Astrocyte (in vitro differentiated cells and primary cell): ENCODE results near the gene EIF3J. TPM values are rescaled to one million over a fixed set of nuclear protein-coding genes. Genes with fewer than 3 reads are reported as not detected.
"Not testable (repeated sequence)": the region's sequence is repeated elsewhere in the genome, so short reads cannot be mapped to it uniquely, and the experiment has no call there.

Experiments
- DNase-seq: peaks from one replicate; pipeline ENCODE4 v3.0.0-alpha.2; 2010; ENCODE audit warnings: low read depth
- FAIRE-seq: peaks from 2 replicates; lab custom pipeline; 2011; peaks lifted over from hg19 to GRCh38; lab: Jason Lieb, UNC
- H2AFZ ChIP-seq: 2 replicates; pipeline ENCODE4 v1.6.0; 2012; ENCODE audit warnings: low read depth, low read length, inconsistent platforms
- H3K27ac ChIP-seq: 2 replicates; pipeline ENCODE4 v1.5.1; 2011; ENCODE audit warnings: low read depth, low read length, inconsistent platforms
- H3K27me3 ChIP-seq: 2 replicates; pipeline ENCODE4 v1.6.0; 2011; ENCODE audit warnings: low read length, inconsistent platforms; ENCODE audit not compliant: insufficient read depth
- H3K36me3 ChIP-seq: 2 replicates; pipeline ENCODE4 v1.5.1; 2011; ENCODE audit warnings: low read length, inconsistent platforms; ENCODE audit not compliant: insufficient read depth
- H3K4me1 ChIP-seq: 2 replicates; pipeline ENCODE4 v1.5.1; 2011; ENCODE audit warnings: low read length, inconsistent platforms; ENCODE audit not compliant: insufficient read depth
- H3K4me2 ChIP-seq: 2 replicates; pipeline ENCODE4 v1.6.0; 2012; ENCODE audit warnings: low read length, inconsistent platforms
- H3K4me3 ChIP-seq: 2 replicates; pipeline ENCODE4 v1.5.1; 2011; ENCODE audit warnings: low read depth, mild to moderate bottlenecking, low read length, inconsistent platforms; ENCODE audit not compliant: insufficient read depth
- H3K79me2 ChIP-seq: 2 replicates; pipeline ENCODE4 v1.6.0; 2012; ENCODE audit warnings: mild to moderate bottlenecking, low read length, inconsistent platforms; ENCODE audit not compliant: insufficient read depth
- H3K9ac ChIP-seq: 2 replicates; pipeline ENCODE4 v1.6.0; 2012; ENCODE audit warnings: mild to moderate bottlenecking, low read length, inconsistent platforms
- H3K9me3 ChIP-seq: 2 replicates; pipeline ENCODE4 v1.5.1; 2012; ENCODE audit warnings: low read depth, mild to moderate bottlenecking, low read length, inconsistent platforms; ENCODE audit not compliant: insufficient read depth
- H4K20me1 ChIP-seq: 2 replicates; pipeline ENCODE4 v1.6.0; 2012; ENCODE audit warnings: low read length, inconsistent platforms; ENCODE audit not compliant: insufficient read depth
- H3K27ac Mint-ChIP-seq: one replicate; pipeline ENCODE4 v1.8.0; 2021; ENCODE audit warnings: mild to moderate bottlenecking, mixed read lengths; ENCODE audit not compliant: unreplicated experiment
- H3K27me3 Mint-ChIP-seq: one replicate; pipeline ENCODE4 v1.8.0; 2021; ENCODE audit warnings: low read depth, mixed read lengths; ENCODE audit not compliant: unreplicated experiment
- H3K36me3 Mint-ChIP-seq: one replicate; pipeline ENCODE4 v1.8.0; 2021; ENCODE audit warnings: low read depth, mixed read lengths; ENCODE audit not compliant: unreplicated experiment
- H3K4me1 Mint-ChIP-seq: one replicate; pipeline ENCODE4 v1.8.0; 2021; ENCODE audit warnings: low read depth, mixed read lengths; ENCODE audit not compliant: unreplicated experiment
- H3K4me3 Mint-ChIP-seq: one replicate; pipeline ENCODE4 v1.8.0; 2021; ENCODE audit warnings: mild to moderate bottlenecking, moderate library complexity, mixed read lengths; ENCODE audit not compliant: unreplicated experiment
- H3K9me3 Mint-ChIP-seq: one replicate; pipeline ENCODE4 v1.8.0; 2021; ENCODE audit warnings: mild to moderate bottlenecking, mixed read lengths; ENCODE audit not compliant: unreplicated experiment
- EZH2 ChIP-seq: IDR thresholded peaks from 2 replicates; pipeline ENCODE4 v1.6.1; 2012; ENCODE audit warnings: mild to moderate bottlenecking, low read length, inconsistent platforms; ENCODE audit not compliant: insufficient read depth
- total RNA-seq: library from RNA; stranded (reverse); gene quantifications from 2 replicates; pipeline ENCODE4 v1.2.1, GENCODE V29; 2021
- TF ChIP-seq, protein P1 (sequence below): IDR thresholded peaks from 2 replicates; pipeline ENCODE4 v1.5.1; 2011; ENCODE audit warnings: low read depth, mild to moderate bottlenecking, inconsistent platforms, low read length, moderate library complexity; ENCODE audit not compliant: insufficient read depth

EIF3J gene
- total RNA-seq, 1 donor from 2014 or later = 133 TPM

- peaks cover 18% of the 10 kb centered on the region for H3K4me1 Mint-ChIP-seq
- H3K4me3 Mint-ChIP-seq = no peak overlapping the region
- TF ChIP-seq EZH2 = no peak
- TF ChIP-seq, protein P1, sequence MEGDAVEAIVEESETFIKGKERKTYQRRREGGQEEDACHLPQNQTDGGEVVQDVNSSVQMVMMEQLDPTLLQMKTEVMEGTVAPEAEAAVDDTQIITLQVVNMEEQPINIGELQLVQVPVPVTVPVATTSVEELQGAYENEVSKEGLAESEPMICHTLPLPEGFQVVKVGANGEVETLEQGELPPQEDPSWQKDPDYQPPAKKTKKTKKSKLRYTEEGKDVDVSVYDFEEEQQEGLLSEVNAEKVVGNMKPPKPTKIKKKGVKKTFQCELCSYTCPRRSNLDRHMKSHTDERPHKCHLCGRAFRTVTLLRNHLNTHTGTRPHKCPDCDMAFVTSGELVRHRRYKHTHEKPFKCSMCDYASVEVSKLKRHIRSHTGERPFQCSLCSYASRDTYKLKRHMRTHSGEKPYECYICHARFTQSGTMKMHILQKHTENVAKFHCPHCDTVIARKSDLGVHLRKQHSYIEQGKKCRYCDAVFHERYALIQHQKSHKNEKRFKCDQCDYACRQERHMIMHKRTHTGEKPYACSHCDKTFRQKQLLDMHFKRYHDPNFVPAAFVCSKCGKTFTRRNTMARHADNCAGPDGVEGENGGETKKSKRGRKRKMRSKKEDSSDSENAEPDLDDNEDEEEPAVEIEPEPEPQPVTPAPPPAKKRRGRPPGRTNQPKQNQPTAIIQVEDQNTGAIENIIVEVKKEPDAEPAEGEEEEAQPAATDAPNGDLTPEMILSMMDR = no peak
- no peak for DNase-seq
- Histone ChIP-seq H3K9me3 (no peaks in the 10 kb centered on the region), H3K36me3 (peaks cover 39% of the 10 kb centered on the region), H3K4me2 (no peak overlapping the region), H3K9ac (no peak overlapping the region), H3K4me1 (peaks cover 5% of the 10 kb centered on the region), H3K79me2 (peaks cover 89% of the 10 kb centered on the region), H2AFZ (no peak overlapping the region), H3K4me3 (no peak overlapping the region), H4K20me1 (peaks cover 80% of the 10 kb centered on the region), H3K27ac (no peak overlapping the region), H3K27me3 (no peaks in the 10 kb centered on the region)
- FAIRE-seq = no peak
- H3K9me3 Mint-ChIP-seq = no peaks in the 10 kb centered on the region
- no peaks in the 10 kb centered on the region for H3K36me3 Mint-ChIP-seq
- no peak overlapping the region for H3K27ac Mint-ChIP-seq
- H3K27me3 Mint-ChIP-seq = no peaks in the 10 kb centered on the region
Measured at GRCh38 chr15:44550734-44551133, 13.8 kb downstream of the EIF3J start.

- H3K79me2 ChIP-seq = peaks cover 62% of the 10 kb centered on the region
- peaks cover 12% of the 10 kb centered on the region for H3K36me3 Mint-ChIP-seq
Measured at GRCh38 chr15:44554934-44555723, 18.2 kb downstream of the EIF3J start.

DNA sequence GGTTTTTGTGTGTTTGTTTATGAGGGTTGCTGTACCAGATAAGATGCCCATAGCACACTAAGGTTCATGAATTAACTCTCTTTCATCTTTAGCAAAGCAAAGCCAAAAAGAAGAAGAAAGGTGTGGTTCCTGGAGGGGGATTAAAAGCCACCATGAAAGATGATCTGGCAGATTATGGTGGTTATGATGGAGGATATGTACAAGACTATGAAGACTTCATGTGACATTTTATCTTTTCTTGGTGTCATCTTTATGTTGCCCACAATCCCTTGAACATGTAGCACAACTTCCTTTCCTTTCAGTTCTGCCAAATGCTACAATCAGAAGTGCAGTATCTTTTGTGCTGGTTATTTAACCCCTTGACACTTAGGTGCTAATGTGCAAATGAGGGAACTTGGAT lies 24.0 kb downstream of the EIF3J start:
- H3K79me2 ChIP-seq = peaks cover 15% of the 10 kb centered on the region
- not testable (repeated sequence) for H3K4me2 ChIP-seq, H3K27ac Mint-ChIP-seq, DNase-seq, H3K27me3 ChIP-seq, H2AFZ ChIP-seq, H3K4me3 ChIP-seq, H3K4me1 ChIP-seq, H3K9ac ChIP-seq, H3K27ac ChIP-seq, H3K4me3 Mint-ChIP-seq, FAIRE-seq, H3K4me1 Mint-ChIP-seq, H3K9me3 ChIP-seq, H3K27me3 Mint-ChIP-seq
- H3K36me3 ChIP-seq = peaks cover 86% of the 10 kb centered on the region
- peaks cover 21% of the 10 kb centered on the region for H4K20me1 ChIP-seq
- Mint-ChIP-seq H3K9me3 (peaks cover 10% of the 10 kb centered on the region), H3K36me3 (peaks cover 43% of the 10 kb centered on the region)

More at GRCh38 chr15:44554934-44555723, 18.2 kb downstream of the EIF3J start:
- peaks cover 11% of the 10 kb centered on the region for H3K4me1 Mint-ChIP-seq
- H3K27me3 Mint-ChIP-seq = no peaks in the 10 kb centered on the region
- peaks cover 65% of the 10 kb centered on the region for H3K36me3 ChIP-seq
- H3K9me3 ChIP-seq = no peaks in the 10 kb centered on the region
- no peak overlapping the region for H3K9ac ChIP-seq
- DNase-seq (no peak), FAIRE-seq (no peak)
- H3K27ac Mint-ChIP-seq = no peak overlapping the region
- H3K4me1 ChIP-seq = no peaks in the 10 kb centered on the region
- no peaks in the 10 kb centered on the region for H3K27me3 ChIP-seq
- H3K4me3 ChIP-seq = no peak overlapping the region
- H3K4me2 ChIP-seq = no peak overlapping the region
- H3K4me3 Mint-ChIP-seq = no peak overlapping the region
- H3K9me3 Mint-ChIP-seq = no peaks in the 10 kb centered on the region
- H2AFZ ChIP-seq = no peak overlapping the region
- peaks cover 56% of the 10 kb centered on the region for H4K20me1 ChIP-seq
- TF ChIP-seq, protein P1 = no peak
- TF ChIP-seq EZH2 = no peak
- H3K27ac ChIP-seq = no peak overlapping the region
